HepG2 (cell line): ENCODE measurements around the gene ZFP62. TPM values are rescaled to one million over a fixed set of nuclear protein-coding genes. Genes with fewer than 3 reads are reported as not detected.

Source experiments
- ELF1 ChIP-seq: sonication (generic); formaldehyde crosslinking; IDR thresholded peaks from 2 replicates; pipeline ENCODE4 v1.4.0; 2020; ENCODE audit warnings: missing genetic modification reagents
- FOXC1 ChIP-seq: sonication (generic); formaldehyde crosslinking; IDR thresholded peaks from 2 replicates; pipeline ENCODE4 v1.8.0; 2022; ENCODE audit warnings: mild to moderate bottlenecking, missing genetic modification reagents, borderline replicate concordance
- KDM1A ChIP-seq: IDR thresholded peaks from 2 replicates; pipeline ENCODE4 v1.6.1; 2016; ENCODE audit warnings: missing compliant biosample characterization
- NR2F2 ChIP-seq: IDR thresholded peaks from 2 replicates; pipeline ENCODE4 v1.6.1; 2012; ENCODE audit warnings: low read depth, inconsistent platforms, borderline replicate concordance
- PAX8 ChIP-seq: sonication (generic); formaldehyde crosslinking; IDR thresholded peaks from 2 replicates; pipeline ENCODE4 v1.8.0; 2022; ENCODE audit warnings: mild to moderate bottlenecking, missing genetic modification reagents, borderline replicate concordance
- PHF5A ChIP-seq: IDR thresholded peaks from one replicate; pipeline ENCODE4 v1.6.1; 2018; ENCODE audit warnings: low read depth, missing genetic modification reagents; ENCODE audit not compliant: unreplicated experiment
- RAD51 ChIP-seq: fragments of 450-650 bp; IDR thresholded peaks from 2 replicates; pipeline ENCODE4 v1.6.1; 2016; ENCODE audit warnings: borderline replicate concordance
- RFX5 ChIP-seq: IDR thresholded peaks from 2 replicates; pipeline ENCODE4 v1.6.1; 2011; ENCODE audit warnings: low read depth, low read length, improper control_type of control experiment
- SMAD1 ChIP-seq: sonication (generic); formaldehyde crosslinking; IDR thresholded peaks from 2 replicates; pipeline ENCODE4 v1.4.0; 2020; ENCODE audit warnings: missing genetic modification reagents, low read depth, mild to moderate bottlenecking, borderline replicate concordance
- SMC3 ChIP-seq: IDR thresholded peaks from 2 replicates; pipeline ENCODE4 v1.6.1; 2011; ENCODE audit warnings: low read length, improper control_type of control experiment
- SP1 ChIP-seq, 2 experiments: fragments of 450-650 bp in 1 of 2; sonication (generic) in 1 of 2; formaldehyde crosslinking in 1 of 2; IDR thresholded peaks; 2 replicates each; pipeline versions ENCODE4 v1.4.0 to v1.6.1; 2016 to 2020; ENCODE audit warnings: missing genetic modification reagents in 1 of 2
- SPEN ChIP-seq: sonication (generic); formaldehyde crosslinking; IDR thresholded peaks from 2 replicates; pipeline ENCODE4 v1.5.1; 2020; ENCODE audit warnings: low read depth, mild to moderate bottlenecking, missing genetic modification reagents
- ZBTB3 ChIP-seq: sonication (generic); formaldehyde crosslinking; IDR thresholded peaks from 2 replicates; pipeline ENCODE4 v1.4.0; 2020; ENCODE audit warnings: low read depth, mild to moderate bottlenecking, moderate library complexity, missing genetic modification reagents, borderline replicate concordance
- ZFP82 ChIP-seq: sonication (generic); formaldehyde crosslinking; IDR thresholded peaks from 2 replicates; pipeline ENCODE4 v1.5.1; 2020; ENCODE audit warnings: mild to moderate bottlenecking, missing genetic modification reagents, borderline replicate concordance
- ZGPAT ChIP-seq: IDR thresholded peaks from 2 replicates; pipeline ENCODE4 v1.6.1; 2016; ENCODE audit warnings: mild to moderate bottlenecking
- ZNF260 ChIP-seq: sonication (generic); formaldehyde crosslinking; IDR thresholded peaks from 2 replicates; pipeline ENCODE4 v1.4.0; 2020; ENCODE audit warnings: missing genetic modification reagents, low read depth, mild to moderate bottlenecking, borderline replicate concordance
- ZNF317 ChIP-seq: sonication (generic); formaldehyde crosslinking; IDR thresholded peaks from 2 replicates; pipeline ENCODE4 v1.5.0; 2020; ENCODE audit warnings: mild to moderate bottlenecking, missing genetic modification reagents
- ZNF362 ChIP-seq: sonication (generic); formaldehyde crosslinking; IDR thresholded peaks from 2 replicates; pipeline ENCODE4 v1.4.0; 2020; ENCODE audit warnings: missing genetic modification reagents, mild to moderate bottlenecking, borderline replicate concordance
- ZNF552 ChIP-seq: sonication (generic); formaldehyde crosslinking; IDR thresholded peaks from 2 replicates; pipeline ENCODE4 v1.9.0; 2022; ENCODE audit warnings: missing genetic modification reagents, mild to moderate bottlenecking, borderline replicate concordance
- ZNF687 ChIP-seq: sonication (generic); formaldehyde crosslinking; IDR thresholded peaks from 2 replicates; pipeline ENCODE4 v1.5.1; 2020; ENCODE audit warnings: mild to moderate bottlenecking, missing genetic modification reagents, moderate library complexity
- ZNF704 ChIP-seq: sonication (generic); formaldehyde crosslinking; IDR thresholded peaks from 2 replicates; pipeline ENCODE4 v1.8.1; 2023; ENCODE audit warnings: mild to moderate bottlenecking, inconsistent platforms, moderate library complexity, missing genetic modification reagents, borderline replicate concordance
- ZNF777 ChIP-seq: sonication (generic); formaldehyde crosslinking; IDR thresholded peaks from 2 replicates; pipeline ENCODE4 v1.4.0; 2020; ENCODE audit warnings: missing genetic modification reagents
- polyA plus RNA-seq, 8 experiments: library from polyadenylated mRNA; depleted of rRNA in 3 of 8; stranded (reverse) in 7 of 8; unstranded in 1 of 8; fragments of >200 nt; fragmentation: Illumina TruSeq in 4 of 8; extraction: Trizol in 4 of 8; gene quantifications; 2 replicates each; pipeline versions ENCODE4 v1.2.1 to v1.2.3, GENCODE V29; 2011 to 2016; ENCODE audit warnings: low read depth in 4 of 8, missing spikeins in 1 of 8, mixed read lengths in 1 of 8; ENCODE audit not compliant: insufficient read depth in 1 of 8
- total RNA-seq, 5 experiments: library from RNA; depleted of rRNA; stranded (reverse); fragments of >200 nt; fragmentation: Illumina TruSeq; extraction: Trizol; gene quantifications; 2 replicates each; pipeline ENCODE4 v1.2.3, GENCODE V29; 2016; ENCODE audit warnings: low read depth in 1 of 5

The ZFP62 gene
- total and polyA plus RNA-seq, 2 of the 13 experiments (the other 11 are each of a cell fraction or from before 2014, with no cell fraction given): 8.2 to 19.4 TPM

GRCh38 chr5:180810210-180810958 lies 50.7 kb downstream of the ZFP62 start (continued):
- TF ChIP-seq ZNF704 (CRISPR knock-in tag) (peak; percentile 63; the same call in 1 of the 2 replicates), ZNF777 (peak; percentile 81), ZNF317 (CRISPR knock-in tag) (no peak; the same call in 1 of the 2 replicates), ZNF552 (no peak), SP1 (IDR thresholded peaks at IDR 0.05) (no peak), SP1 (CRISPR knock-in tag; IDR thresholded peaks at IDR 0.05) (no peak; the same call in 1 of the 2 replicates), ZFP82 (CRISPR knock-in tag) (peak; percentile 98), SPEN (CRISPR knock-in tag) (peak; percentile 65), KDM1A (CRISPR knock-in tag) (no peak), ZBTB3 (CRISPR knock-in tag) (peak; percentile 73; the same call in 1 of the 2 replicates), ELF1 (CRISPR knock-in tag) (peak; percentile 76), SMC3 (no peak), FOXC1 (CRISPR knock-in tag) (peak; percentile 87), RFX5 (no peak), ZNF362 (CRISPR knock-in tag) (peak; percentile 44; the same call in 1 of the 2 replicates), ZGPAT (peak; percentile 81), ZNF260 (CRISPR knock-in tag) (no peak), ZNF687 (CRISPR knock-in tag) (peak; percentile 94), NR2F2 (no peak; the same call in 1 of the 2 replicates), PHF5A (CRISPR knock-in tag) (peak; percentile 49), PAX8 (peak; percentile 75), RAD51 (no peak), SMAD1 (CRISPR knock-in tag) (peak; percentile 71; the same call in 1 of the 2 replicates)
